HL-60 (cell line): ENCODE measurements around the gene EVI5.
A peak's percentile ranks its signal among the peaks of the same experiment; 100 is the strongest.

ENCODE experiments used
- DNase-seq, 2 experiments: peaks; one replicate each; pipeline ENCODE4 v3.0.0-alpha.2; 2010 to 2020; ENCODE audit warnings: low read depth in 1 of 2, low spot score in 1 of 2
- H3K27ac ChIP-seq: fragments of 250-450 bp; sonication (Bioruptor Pico); replicated peaks from 2 replicates; pipeline ENCODE4 v1.5.1; 2020; ENCODE audit warnings: mild to moderate bottlenecking, moderate library complexity
- H3K27me3 ChIP-seq: fragments of 250-450 bp; sonication (Bioruptor Pico); 2 replicates; pipeline ENCODE4 v1.5.1; 2021; ENCODE audit warnings: mild to moderate bottlenecking, moderate library complexity; ENCODE audit not compliant: insufficient read depth, poor library complexity, severe bottlenecking
- H3K4me3 ChIP-seq: replicated peaks from 2 replicates; pipeline ENCODE4 v1.5.1; 2011; ENCODE audit warnings: mild to moderate bottlenecking, control low read depth, low read length; ENCODE audit not compliant: insufficient read depth
- GABPA ChIP-seq: IDR thresholded peaks from 2 replicates; pipeline ENCODE4 v1.6.1; 2012; ENCODE audit warnings: low read depth
- POLR2AphosphoS5 ChIP-seq: IDR thresholded peaks from 2 replicates; pipeline ENCODE4 v1.6.1; 2012; ENCODE audit warnings: low read depth
- REST ChIP-seq: IDR thresholded peaks from 2 replicates; pipeline ENCODE4 v1.6.1; 2012; ENCODE audit warnings: low read depth; ENCODE audit not compliant: insufficient replicate concordance
- SPI1 ChIP-seq: IDR thresholded peaks from 2 replicates; pipeline ENCODE4 v1.6.1; 2012; ENCODE audit warnings: low read depth, mild to moderate bottlenecking, borderline replicate concordance
- TF ChIP-seq, protein P1 (sequence below): IDR thresholded peaks from one replicate; pipeline ENCODE4 v1.5.1; 2011; ENCODE audit warnings: low read length, control low read depth, inconsistent platforms; ENCODE audit not compliant: insufficient read depth

EVI5 gene

GRCh38 chr1:92790867-92791266 lies 6.0 kb upstream of the EVI5 start:
- no peak for TF ChIP-seq REST
- TF ChIP-seq, protein P1, sequence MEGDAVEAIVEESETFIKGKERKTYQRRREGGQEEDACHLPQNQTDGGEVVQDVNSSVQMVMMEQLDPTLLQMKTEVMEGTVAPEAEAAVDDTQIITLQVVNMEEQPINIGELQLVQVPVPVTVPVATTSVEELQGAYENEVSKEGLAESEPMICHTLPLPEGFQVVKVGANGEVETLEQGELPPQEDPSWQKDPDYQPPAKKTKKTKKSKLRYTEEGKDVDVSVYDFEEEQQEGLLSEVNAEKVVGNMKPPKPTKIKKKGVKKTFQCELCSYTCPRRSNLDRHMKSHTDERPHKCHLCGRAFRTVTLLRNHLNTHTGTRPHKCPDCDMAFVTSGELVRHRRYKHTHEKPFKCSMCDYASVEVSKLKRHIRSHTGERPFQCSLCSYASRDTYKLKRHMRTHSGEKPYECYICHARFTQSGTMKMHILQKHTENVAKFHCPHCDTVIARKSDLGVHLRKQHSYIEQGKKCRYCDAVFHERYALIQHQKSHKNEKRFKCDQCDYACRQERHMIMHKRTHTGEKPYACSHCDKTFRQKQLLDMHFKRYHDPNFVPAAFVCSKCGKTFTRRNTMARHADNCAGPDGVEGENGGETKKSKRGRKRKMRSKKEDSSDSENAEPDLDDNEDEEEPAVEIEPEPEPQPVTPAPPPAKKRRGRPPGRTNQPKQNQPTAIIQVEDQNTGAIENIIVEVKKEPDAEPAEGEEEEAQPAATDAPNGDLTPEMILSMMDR, result no peak
- TF ChIP-seq POLR2AphosphoS5, result no peak
- TF ChIP-seq GABPA, result no peak
- TF ChIP-seq SPI1, result no peak
- Histone ChIP-seq H3K27ac (no peak overlapping the region), H3K4me3 (no peak overlapping the region), H3K27me3 (no peaks in the 10 kb centered on the region)
- DNase-seq, result no peak

DNA sequence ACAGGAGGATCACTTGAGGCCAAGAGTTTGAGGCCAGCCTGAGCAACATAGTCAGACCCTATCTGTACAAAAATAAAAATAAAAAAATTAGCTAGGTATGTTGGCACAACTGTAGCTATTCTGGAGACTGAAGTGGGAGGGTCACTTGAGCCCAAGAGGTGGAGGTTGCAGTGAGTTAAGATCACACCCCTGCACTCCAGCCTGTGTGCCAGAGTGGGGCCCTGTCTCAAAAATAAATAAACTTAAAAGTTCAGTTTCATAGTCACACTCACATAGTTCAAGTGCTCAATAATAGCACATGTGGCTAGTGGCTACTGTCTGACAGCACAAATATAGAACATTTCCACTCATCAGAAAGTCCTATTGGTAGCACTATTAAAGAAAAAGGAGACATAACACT lies 5.2 kb upstream of the EVI5 start:
- H3K27ac ChIP-seq, result no peak overlapping the region
- H3K4me3 ChIP-seq, result no peak overlapping the region
- no peak for TF ChIP-seq GABPA
- no peak for TF ChIP-seq SPI1
- no peak for TF ChIP-seq REST
- TF ChIP-seq POLR2AphosphoS5, result no peak
- TF ChIP-seq, protein P1, result no peak
- H3K27me3 ChIP-seq, result no peaks in the 10 kb centered on the region
- no peak for DNase-seq

- Histone ChIP-seq H3K4me3 (peak overlapping the region; percentile 86; the same call in 1 of the 2 replicates), H3K27ac (peak overlapping the region; percentile 75), H3K27me3 (no peaks in the 10 kb centered on the region)
- peak in 1 of 2 experiments; percentile 18 for DNase-seq
- TF ChIP-seq REST (no peak), SPI1 (no peak), POLR2AphosphoS5 (no peak), GABPA (no peak)
- TF ChIP-seq, protein P1, result no peak
These were observed 1.4 kb upstream of the EVI5 start for GRCh38 chr1:92786111-92786901.
